Ovary (tissue), 10 donors: ENCODE results near the gene TRIM36. TPM values are rescaled to one million over a fixed set of nuclear protein-coding genes. Genes with fewer than 3 reads are reported as not detected.

Source experiments
- DNase-seq, 5 donors: peaks; one replicate each; pipeline ENCODE4 v3.0.0-alpha.2; 2019 to 2020
- H3K27ac ChIP-seq, 2 donors: fragments of 200-600 bp; one replicate each; pipeline versions ENCODE4 v1.5.1 to v1.8.0; 2019 to 2022
- H3K27me3 ChIP-seq: fragments of 200-600 bp; one replicate; pipeline ENCODE4 v1.8.0; 2022
- H3K36me3 ChIP-seq: fragments of 200-600 bp; sonication (generic); one replicate; pipeline ENCODE4 v1.5.1; 2019
- H3K4me1 ChIP-seq: one replicate; pipeline ENCODE4 v1.8.1; 2013; ENCODE audit warnings: mild to moderate bottlenecking, moderate library complexity; ENCODE audit not compliant: insufficient read depth
- H3K4me3 ChIP-seq: fragments of 200-600 bp; sonication (generic); one replicate; pipeline ENCODE4 v1.5.1; 2017
- H3K9me3 ChIP-seq, 2 donors: fragments of 200-600 bp in 1 of 2; sonication (generic) in 1 of 2; one replicate each; pipeline versions ENCODE4 v1.5.1 to v1.8.1; 2013 to 2019; ENCODE audit warnings: mild to moderate bottlenecking in 1 of 2, moderate library complexity in 1 of 2
- CTCF ChIP-seq, 3 donors: fragments of 450-650 bp in 2 of 3; fragments of 200-600 bp in 1 of 3; IDR thresholded peaks; one replicate each; pipeline versions ENCODE4 v1.5.1 to v1.8.0; 2016 to 2022; ENCODE audit warnings: antibody characterized with exemption in 3 of 3, mild to moderate bottlenecking in 1 of 3
- EP300 ChIP-seq: sonication (generic); formaldehyde crosslinking; IDR thresholded peaks from one replicate; pipeline ENCODE4 v1.6.1; 2017; ENCODE audit warnings: antibody characterized with exemption
- POLR2A ChIP-seq: fragments of 450-650 bp; IDR thresholded peaks from one replicate; pipeline ENCODE4 v1.6.1; 2017; ENCODE audit warnings: antibody characterized with exemption, mild to moderate bottlenecking, moderate library complexity
- WGBS, 3 donors: extraction: QIAGEN DNeasy Blood & Tissue Kit in 1 of 3; methylation state at CpG; one replicate each; pipeline versions ENCODE4 v1.1.5 to v1.1.7; 2013 to 2017; 5-methylcytosine and 5-hydroxymethylcytosine counted together
- intact Hi-C, 4 donors: fragments of 100-400 bp; cut with DNase I; formaldehyde crosslinking; loops; one replicate each; pipeline versions ENCODE4 v1.11.0 to v1.15.1; 2022 to 2023
- long read RNA-seq, 3 donors: library from polyadenylated mRNA in 2 of 3; unstranded in 2 of 3; transcript quantifications; one replicate each; pipeline ENCODE4 v2.0.0 and lab custom pipeline, GENCODE V29; 2021 to 2026
- polyA plus RNA-seq, 2 donors: library from polyadenylated mRNA; stranded (reverse); fragments of 200-250 nt in 1 of 2; fragments of 350-450 nt in 1 of 2; fragmentation: Illumina TruSeq in 1 of 2; extraction: RNeasy Lipid Tissue Mini Kit (QIAGEN cat#74804) in 1 of 2; gene quantifications; one replicate each; pipeline ENCODE4 v1.2.3, GENCODE V29; 2013 to 2014
- total RNA-seq, 7 donors: library from RNA; depleted of rRNA in 2 of 7; stranded (reverse); fragments of >200 nt in 2 of 7; fragmentation: NEBNext Ultra II Directional in 3 of 7; extraction: Animal tissue kit (Norgen Biotek cat#: 25700) in 3 of 7; gene quantifications; one replicate each; pipeline versions ENCODE4 v1.1.0 to v1.2.4, GENCODE V29; 2016 to 2023
- donor health status: DM: no; HTN: no; CAD: no; lungs with moderate emphysema.
- donor health status: DM: no; HTN: no; CAD: no.
- donor health status: Bipolar disorder and iron deficiency.
- donor health status: DM: yes; HTN: yes; CAD: no.
- donor health status: DM: no; HTN: no; CAD: no.
- donor health status: DM: yes; HTN: yes; CAD: no.

TRIM36 gene
- total RNA-seq = 10 to 100 TPM in 1 of 7 donors, 1 to 10 TPM in 6; 2.5 to 10.3 (median 4.1) TPM
- polyA plus RNA-seq = 1 to 10 TPM; 1.5 to 2.6 TPM
- long read RNA-seq, donor 1 = 0 reads
- long read RNA-seq, donor 2, full-length matches to known transcripts = 2 of 2 reads
- long read RNA-seq, donor 2, partial matches to known transcripts = 0 of 2 reads
- long read RNA-seq, donor 2, other reads (novel, unspliced or antisense) = 0 of 2 reads
- long read RNA-seq, donor 3, full-length matches to known transcripts = 1 of 1 reads
- long read RNA-seq, donor 3, partial matches to known transcripts = 0 of 1 reads
- long read RNA-seq, donor 3, other reads (novel, unspliced or antisense) = 0 of 1 reads

DNA sequence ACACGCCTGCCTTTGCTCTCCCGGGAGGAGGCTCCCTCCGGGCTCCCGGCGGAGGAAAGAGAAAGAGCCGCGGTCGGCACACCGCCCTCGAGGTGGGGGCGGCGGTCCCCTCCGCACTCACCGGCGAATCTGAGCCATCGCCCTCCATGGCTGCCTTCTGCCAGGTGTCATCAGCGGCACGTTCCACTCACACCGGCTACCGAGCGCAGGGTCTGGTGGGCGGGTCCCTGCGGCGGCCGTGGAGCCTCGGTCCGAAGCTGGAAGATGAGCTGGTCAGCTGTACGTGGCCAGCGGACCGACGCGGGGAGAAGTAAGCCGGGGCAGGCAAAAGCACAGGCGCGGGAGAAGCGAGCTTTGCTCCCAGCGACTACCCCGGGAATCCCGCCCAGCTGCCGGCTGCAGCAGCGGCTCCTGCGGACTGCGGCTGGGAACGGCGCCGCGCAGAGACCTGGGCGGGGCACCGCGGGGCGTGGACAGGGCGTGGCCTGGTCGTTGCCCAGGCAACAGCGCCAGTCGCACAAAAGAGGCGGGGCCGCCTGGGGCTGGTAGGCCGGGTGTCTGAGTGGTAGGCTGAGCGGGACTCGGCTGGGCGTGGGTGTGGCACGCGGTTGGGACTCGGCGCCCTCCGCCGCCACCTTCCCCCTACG, at the start of gene TRIM36:
Gene TRIM36 (minus strand): TSS at position 422 of the 647 bp plus-strand sequence. CDS start 274 bp downstream, at position 148.
- Histone ChIP-seq H3K9me3 (no peaks in the 10 kb centered on the region), H3K36me3 (no peaks in the 10 kb centered on the region), H3K4me3 (peak within 1 kb of the TSS; percentile 56), H3K27me3 (no peaks in the 10 kb centered on the region), H3K27ac (no peak within 1 kb of the TSS), H3K4me1 (peaks cover 7% of the 10 kb centered on the region)
- WGBS, 3 donors = 0 to 1% (median 1%) methylated on average over 61 to 68 of the region's 68 CpGs
- intact Hi-C loops = no loop called here
- peak; percentile 81 to 91 (median 89) for DNase-seq
- TF ChIP-seq CTCF (IDR thresholded peaks at IDR 0.05) (no peak), POLR2A (peak; percentile 52)

DNA sequence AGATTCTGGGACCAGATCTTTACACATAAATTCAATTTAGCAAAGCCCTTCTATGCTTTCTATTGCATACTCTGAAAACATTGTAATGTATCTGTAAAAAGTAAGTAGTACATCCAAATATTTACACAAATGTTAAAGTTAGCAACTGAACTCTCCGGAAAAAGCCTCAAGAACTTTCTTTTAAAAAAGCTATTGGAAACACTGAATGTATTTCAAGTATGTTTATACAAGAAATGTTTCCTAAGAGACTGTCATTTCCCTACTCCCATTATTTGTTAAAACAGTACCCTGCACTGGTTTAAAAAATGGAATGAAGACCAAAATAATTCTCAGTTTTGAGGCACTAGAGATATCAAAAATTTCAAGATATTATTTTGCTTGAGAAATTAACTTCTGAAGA, 44.8 kb upstream of the TRIM36 start:
- no peak overlapping the region for H3K4me3 ChIP-seq
- H3K9me3 ChIP-seq = no peaks in the 10 kb centered on the region
- WGBS, 3 donors = 33 to 61% (median 44%) methylated on average over 1 of the region's 1 CpG
- no peaks in the 10 kb centered on the region for H3K36me3 ChIP-seq
- no peak for DNase-seq
- H3K4me1 ChIP-seq = no peaks in the 10 kb centered on the region
- H3K27ac ChIP-seq = no peak overlapping the region
- intact Hi-C loops = no loop called here
- TF ChIP-seq EP300 (no peak), CTCF (IDR thresholded peaks at IDR 0.05) (no peak), POLR2A (no peak)
- no peaks in the 10 kb centered on the region for H3K27me3 ChIP-seq

DNA sequence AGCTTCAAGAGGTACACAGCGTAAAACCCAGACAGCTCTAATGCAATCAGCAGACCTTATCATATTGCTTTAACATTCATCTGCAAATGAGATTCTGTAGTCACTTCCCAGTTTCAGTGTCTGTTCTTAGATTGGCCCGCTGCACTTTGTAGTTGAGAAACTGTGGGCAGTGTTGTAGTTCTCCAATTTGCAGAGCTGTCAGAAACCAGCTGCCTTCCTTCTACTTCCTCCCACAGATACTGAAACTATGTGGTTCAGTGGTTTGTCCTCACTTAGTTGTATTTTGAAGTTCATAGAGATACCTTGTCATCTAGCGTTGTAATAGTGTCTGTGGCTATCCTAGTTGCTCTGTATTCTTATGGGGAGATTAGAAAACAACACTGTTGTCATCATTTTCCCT, 39.6 kb upstream of the TRIM36 start:
- Histone ChIP-seq H3K36me3 (no peaks in the 10 kb centered on the region), H3K27me3 (no peaks in the 10 kb centered on the region), H3K4me3 (no peak overlapping the region), H3K4me1 (no peaks in the 10 kb centered on the region), H3K9me3 (no peaks in the 10 kb centered on the region), H3K27ac (no peak overlapping the region)
- DNase-seq = no peak
- intact Hi-C loops = no loop called here
- 34 to 51% (median 42%) methylated on average over 3 of the region's 3 CpGs for WGBS, 3 donors
- no peak for TF ChIP-seq CTCF (IDR thresholded peaks at IDR 0.05)
- no peak for TF ChIP-seq EP300
- no peak for TF ChIP-seq POLR2A

DNA sequence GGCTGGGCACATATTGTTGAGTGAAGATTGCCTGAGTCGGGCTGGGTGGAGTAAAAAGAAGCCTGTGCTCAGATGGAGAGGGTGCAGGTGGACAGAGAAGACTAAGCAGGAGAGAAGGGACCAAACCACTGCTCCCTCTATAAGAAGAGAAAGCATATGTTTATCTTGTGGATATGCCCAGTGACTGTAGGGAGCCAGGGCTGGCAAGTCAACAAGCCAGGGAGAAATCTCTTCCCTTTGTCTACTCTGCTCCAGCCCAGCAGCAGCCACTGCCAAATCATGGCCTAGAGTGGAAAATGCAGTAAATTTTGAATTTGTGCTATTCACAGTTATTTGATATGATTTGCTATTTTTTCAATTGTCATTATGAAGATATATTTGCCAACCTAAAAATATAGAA, 33.2 kb upstream of the TRIM36 start:
- Histone ChIP-seq H3K36me3 (no peaks in the 10 kb centered on the region), H3K4me1 (no peaks in the 10 kb centered on the region), H3K9me3 (no peaks in the 10 kb centered on the region), H3K4me3 (no peak overlapping the region), H3K27ac (no peak overlapping the region), H3K27me3 (no peaks in the 10 kb centered on the region)
- TF ChIP-seq EP300 (no peak), POLR2A (no peak), CTCF (IDR thresholded peaks at IDR 0.05) (no peak)
- DNase-seq = no peak
- intact Hi-C loops = no loop called here
- 86 to 97% (median 87%) methylated on average over 1 of the region's 1 CpG for WGBS, 3 donors
